ENCODE data around the gene NFIB.

- TF ChIP-seq POLR2A (IDR thresholded peaks at IDR 0.05) (no peak), CTCF (IDR thresholded peaks at IDR 0.05) (no peak)
Observed at GRCh38 chr9:14170392-14170931, 143.5 kb downstream of the NFIB start.

Measured in uterus (tissue), 2 donors.